GM12878 (cell line): ENCODE measurements around the gene TSHZ2. TPM values are rescaled to one million over a fixed set of nuclear protein-coding genes. Genes with fewer than 3 reads are reported as not detected.

Experiments
- ATAC-seq: fragments of 200-7000 bp; cut with Tn5 transposase; 3 replicates; pipeline ENCODE4 v1.9.1; 2020; ENCODE audit warnings: mild to moderate bottlenecking, moderate library complexity
- BruUV-seq: library from RNA; stranded (reverse); fragments of 400-500 nt; replicated peaks from 2 replicates; lab custom pipeline; 2021; lab: Mats Ljungman, UMichigan
- CTCF ChIA-PET: fragments of 300-600 bp; sonication (Branson Sonifier 250); formaldehyde crosslinking; extraction: SDS; loops from one replicate; lab custom pipeline; 2021; ENCODE audit warnings: inconsistent platforms; lab: Yijun Ruan, JAX
- POLR2A ChIA-PET: fragments of 350-600 bp; formaldehyde crosslinking; extraction: SDS; loops from one replicate; lab custom pipeline; 2021; ENCODE audit warnings: inconsistent platforms; lab: Charles Lee
- RAD21 ChIA-PET: fragments of 300-600 bp; sonication (Branson Sonifier 250); formaldehyde crosslinking; loops from one replicate; lab custom pipeline; 2023; ENCODE audit warnings: antibody characterized with exemption; ENCODE audit not compliant: unreplicated experiment; lab: Charles Lee
- SMC1A ChIA-PET: fragments of 300-600 bp; sonication (Branson Sonifier 250); formaldehyde crosslinking; loops from one replicate; lab custom pipeline; 2023; ENCODE audit not compliant: unreplicated experiment, uncharacterized antibody; lab: Charles Lee
- DNase-seq: peaks from one replicate; pipeline ENCODE4 v3.0.0-alpha.2; 2011; ENCODE audit warnings: low read depth, low spot score
- FAIRE-seq: peaks from 3 replicates; lab custom pipeline; 2011; peaks lifted over from hg19 to GRCh38; lab: Jason Lieb, UNC
- H2AFZ ChIP-seq: 2 replicates; pipeline ENCODE4 v1.6.0; 2011; ENCODE audit warnings: low read depth, low read length, control low read depth; ENCODE audit not compliant: control insufficient read depth
- H3K27ac ChIP-seq: 2 replicates; pipeline ENCODE4 v1.5.1; 2011; ENCODE audit warnings: control low read depth; ENCODE audit not compliant: control insufficient read depth, insufficient read depth
- H3K27me3 ChIP-seq, 2 experiments: replicated peaks in 1 of 2; 2 replicates each; pipeline versions ENCODE4 v1.6.0 to v1.6.1; 2011; ENCODE audit warnings: low read length in 1 of 2; ENCODE audit not compliant: control insufficient read depth in 2 of 2, insufficient read depth in 2 of 2
- H3K36me3 ChIP-seq, 2 experiments: 2 replicates each; pipeline ENCODE4 v1.5.1; 2011; ENCODE audit warnings: low read length in 1 of 2; ENCODE audit not compliant: control insufficient read depth in 2 of 2, insufficient read depth in 2 of 2
- H3K4me1 ChIP-seq: 2 replicates; pipeline ENCODE4 v1.6.1; 2011; ENCODE audit warnings: mild to moderate bottlenecking, low read length, moderate library complexity, mixed read lengths; ENCODE audit not compliant: control insufficient read depth, insufficient read depth
- H3K4me2 ChIP-seq: 2 replicates; pipeline ENCODE4 v1.6.0; 2011; ENCODE audit warnings: control low read depth; ENCODE audit not compliant: control insufficient read depth, insufficient read depth
- H3K4me3 ChIP-seq: fragments of 200-600 bp; sonication (generic); 2 replicates; pipeline ENCODE4 v1.5.1; 2016
- H3K79me2 ChIP-seq: 2 replicates; pipeline ENCODE4 v1.6.0; 2011; ENCODE audit warnings: low read length; ENCODE audit not compliant: control insufficient read depth, insufficient read depth
- H3K9ac ChIP-seq: 2 replicates; pipeline ENCODE4 v1.8.0; 2011; ENCODE audit warnings: low read length, control low read depth, mixed read lengths; ENCODE audit not compliant: control insufficient read depth, insufficient read depth
- H3K9me3 ChIP-seq: replicated peaks from 3 replicates; pipeline ENCODE4 v1.5.1; 2011; ENCODE audit warnings: mild to moderate bottlenecking, low read length; ENCODE audit not compliant: control insufficient read depth, insufficient read depth
- H4K20me1 ChIP-seq: 2 replicates; pipeline ENCODE4 v1.6.0; 2011; ENCODE audit not compliant: control insufficient read depth, insufficient read depth
- BHLHE40 ChIP-seq, 2 experiments: fragments of 450-650 bp in 1 of 2; IDR thresholded peaks; 2 replicates each; pipeline ENCODE4 v1.6.1; 2011 to 2017; ENCODE audit warnings: low read depth in 2 of 2, borderline replicate concordance in 1 of 2, improper control_type of control experiment in 1 of 2, low read length in 1 of 2, mild to moderate bottlenecking in 1 of 2
- ETV6 ChIP-seq, 2 experiments: fragments of 450-650 bp in 1 of 2; IDR thresholded peaks in 1 of 2; conservative IDR thresholded peaks in 1 of 2; 2 replicates each; pipeline ENCODE4 v1.6.1; 2014; ENCODE audit warnings: antibody characterized with exemption in 1 of 2, borderline replicate concordance in 1 of 2, low read depth in 1 of 2, mild to moderate bottlenecking in 1 of 2, moderate library complexity in 1 of 2
- FOXM1 ChIP-seq: IDR thresholded peaks from 2 replicates; pipeline ENCODE4 v1.6.1; 2012; ENCODE audit warnings: low read depth, mild to moderate bottlenecking, inconsistent platforms, low read length, moderate library complexity
- HDGF ChIP-seq: fragments of 450-650 bp; IDR thresholded peaks from 2 replicates; pipeline ENCODE4 v1.6.1; 2016; ENCODE audit warnings: antibody characterized with exemption
- MTA3 ChIP-seq: IDR thresholded peaks from 2 replicates; pipeline ENCODE4 v1.6.1; 2012; ENCODE audit warnings: low read length, inconsistent platforms, borderline replicate concordance
- NR2C2 ChIP-seq: IDR thresholded peaks from 2 replicates; pipeline ENCODE4 v1.6.1; 2011; ENCODE audit warnings: borderline replicate concordance, low read depth; ENCODE audit not compliant: control insufficient read depth, insufficient read length
- NRF1 ChIP-seq: conservative IDR thresholded peaks from 2 replicates; pipeline ENCODE4 v1.6.1; 2011; ENCODE audit warnings: mild to moderate bottlenecking, low read depth, low read length, improper control_type of control experiment
- RAD21 ChIP-seq: IDR thresholded peaks from 2 replicates; pipeline ENCODE4 v1.6.1; 2011; ENCODE audit warnings: mild to moderate bottlenecking, low read depth, low read length, moderate library complexity; ENCODE audit not compliant: insufficient read depth
- RCOR1 ChIP-seq: conservative IDR thresholded peaks from 2 replicates; pipeline ENCODE4 v1.6.1; 2012; ENCODE audit warnings: low read depth, low read length, improper control_type of control experiment
- RFX5 ChIP-seq: IDR thresholded peaks from 2 replicates; pipeline ENCODE4 v1.6.1; 2011; ENCODE audit warnings: low read depth, low read length, improper control_type of control experiment
- SMC3 ChIP-seq: IDR thresholded peaks from 2 replicates; pipeline ENCODE4 v1.6.1; 2011; ENCODE audit warnings: low read length, improper control_type of control experiment, borderline replicate concordance
- ZNF207 ChIP-seq: fragments of 450-650 bp; IDR thresholded peaks from 2 replicates; pipeline ENCODE4 v1.6.1; 2014; ENCODE audit warnings: antibody characterized with exemption, mild to moderate bottlenecking, borderline replicate concordance
- ZNF24 ChIP-seq: fragments of 450-650 bp; IDR thresholded peaks from 2 replicates; pipeline ENCODE4 v1.6.1; 2017; ENCODE audit warnings: antibody characterized with exemption, mild to moderate bottlenecking
- ZNF274 ChIP-seq: IDR thresholded peaks from one replicate; pipeline ENCODE4 v1.8.0; 2011; ENCODE audit not compliant: insufficient read length, insufficient read depth
- WGBS: methylation state at CpG from one replicate; pipeline ENCODE4 v1.1.6; 2016; ENCODE audit warnings: low lambda C conversion rate; ENCODE audit not compliant: insufficient replicate concordance, insufficient coverage; ENCODE audit errors: missing lambda C conversion rate; 5-methylcytosine and 5-hydroxymethylcytosine counted together
- in situ Hi-C: fragments of 300-500 bp; cut with MboI; formaldehyde crosslinking; loops from 9 replicates; pipeline ENCODE4 v1.14.3; 2018; ENCODE audit warnings: mixed read lengths
- intact Hi-C: fragments of 100-400 bp; cut with micrococcal nuclease; formaldehyde crosslinking; loops from one replicate; pipeline ENCODE4 v1.14.2; 2022; ENCODE audit not compliant: unreplicated experiment
- polyA plus RNA-seq, 11 experiments: library from polyadenylated mRNA; depleted of rRNA in 4 of 11; unstranded in 6 of 11; stranded (reverse) in 5 of 11; fragments of >200 nt; fragmentation: Nextera tagmentation in 4 of 11; fragmentation: Illumina TruSeq in 1 of 11; extraction: Ambion mirVana in 4 of 11; extraction: Trizol in 1 of 11; gene quantifications; 1 replicate in 1 of 11; 2 replicates in 10 of 11; pipeline versions ENCODE4 v1.2.1 to v1.2.3, GENCODE V29; 2011 to 2016; ENCODE audit warnings: inconsistent platforms in 2 of 11, missing spikeins in 2 of 11, low read depth in 1 of 11
- total RNA-seq, 4 experiments: library from RNA; depleted of rRNA in 3 of 4; stranded (reverse); fragments of >200 nt in 3 of 4; fragmentation: Illumina TruSeq in 1 of 4; extraction: Trizol in 1 of 4; gene quantifications; 2 replicates each; pipeline versions ENCODE4 v1.2.1 to v1.2.3, GENCODE V29; 2013 to 2021
- TF ChIP-seq, protein P1 (sequence below): fragments of 450-650 bp; IDR thresholded peaks from 2 replicates; pipeline ENCODE4 v1.6.1; 2017; ENCODE audit warnings: mild to moderate bottlenecking
- TF ChIP-seq, protein P2 (sequence below): fragments of 450-650 bp; formaldehyde crosslinking; IDR thresholded peaks from 2 replicates; pipeline ENCODE4 v1.5.0; 2022; ENCODE audit warnings: mild to moderate bottlenecking, missing genetic modification characterization

Gene TSHZ2
- total and polyA plus RNA-seq, 10 of the 15 experiments (the other 5 are each of a cell fraction or from before 2014, with no cell fraction given): 0.01 to 0.86 (median 0.13) TPM; not detected in 2

- TF ChIP-seq ETV6 (conservative IDR thresholded peaks at IDR 0.05 in 1 of 2, IDR thresholded peaks at IDR 0.05 in 1 of 2; ENCODE audit: borderline replicate concordance in 1 of 2, low read depth in 1 of 2): no peak
- TF ChIP-seq, protein P1, sequence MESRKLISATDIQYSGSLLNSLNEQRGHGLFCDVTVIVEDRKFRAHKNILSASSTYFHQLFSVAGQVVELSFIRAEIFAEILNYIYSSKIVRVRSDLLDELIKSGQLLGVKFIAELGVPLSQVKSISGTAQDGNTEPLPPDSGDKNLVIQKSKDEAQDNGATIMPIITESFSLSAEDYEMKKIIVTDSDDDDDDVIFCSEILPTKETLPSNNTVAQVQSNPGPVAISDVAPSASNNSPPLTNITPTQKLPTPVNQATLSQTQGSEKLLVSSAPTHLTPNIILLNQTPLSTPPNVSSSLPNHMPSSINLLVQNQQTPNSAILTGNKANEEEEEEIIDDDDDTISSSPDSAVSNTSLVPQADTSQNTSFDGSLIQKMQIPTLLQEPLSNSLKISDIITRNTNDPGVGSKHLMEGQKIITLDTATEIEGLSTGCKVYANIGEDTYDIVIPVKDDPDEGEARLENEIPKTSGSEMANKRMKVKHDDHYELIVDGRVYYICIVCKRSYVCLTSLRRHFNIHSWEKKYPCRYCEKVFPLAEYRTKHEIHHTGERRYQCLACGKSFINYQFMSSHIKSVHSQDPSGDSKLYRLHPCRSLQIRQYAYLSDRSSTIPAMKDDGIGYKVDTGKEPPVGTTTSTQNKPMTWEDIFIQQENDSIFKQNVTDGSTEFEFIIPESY: no peak
- no peak for TF ChIP-seq MTA3
- TF ChIP-seq ZNF207: no peak
- TF ChIP-seq, all 136 proteins: peak for 0
Measured at GRCh38 chr20:53136473-53136872, 164.3 kb downstream of the TSHZ2 start (continued).

DNA sequence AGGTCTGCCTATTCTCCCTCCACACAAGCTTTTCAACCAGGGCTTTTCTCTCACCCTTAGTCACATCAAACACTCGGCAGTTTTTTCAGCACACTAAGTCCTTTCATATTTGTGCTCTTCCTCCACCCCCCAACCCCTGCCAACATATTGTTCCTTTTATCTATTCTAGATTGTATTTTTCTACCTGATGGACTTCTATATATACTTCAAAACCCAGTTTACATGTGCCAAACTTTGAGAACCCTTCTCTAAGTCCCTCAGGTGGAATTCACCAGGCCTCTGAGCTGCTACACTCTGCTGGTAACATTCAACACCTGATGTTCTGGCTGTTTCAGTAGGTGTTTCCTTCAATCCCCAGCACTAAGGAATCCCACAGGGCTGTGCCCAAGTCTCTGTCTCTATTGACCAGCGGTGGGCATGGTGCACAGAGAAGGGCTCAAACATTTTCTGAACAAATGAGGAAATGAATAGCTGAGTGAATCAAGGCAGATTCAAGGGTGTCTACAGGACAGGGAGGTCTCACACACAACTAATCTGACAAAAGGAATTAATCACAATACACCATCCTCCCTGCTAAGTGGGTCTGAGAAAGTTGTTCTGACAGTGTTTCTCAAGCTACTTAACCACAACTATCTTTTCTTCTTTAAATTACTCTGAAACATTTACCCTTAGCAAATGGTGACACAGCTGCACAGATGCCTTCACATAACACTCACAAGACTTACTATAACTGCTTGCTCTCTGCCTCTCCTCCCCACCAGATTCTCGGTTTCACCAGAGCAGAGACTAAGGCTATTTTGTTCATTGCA lies 166.5 kb downstream of the TSHZ2 start:
- WGBS: 35% methylated on average over 3 of the region's 3 CpGs
- Histone ChIP-seq H3K4me1 (peaks cover 3% of the 10 kb centered on the region; the same call in 1 of the 2 replicates), H2AFZ (peak overlapping the region; percentile 8; the same call in 1 of the 2 replicates), H3K27ac (no peak overlapping the region), H3K9ac (no peak overlapping the region), H4K20me1 (no peaks in the 10 kb centered on the region), H3K9me3 (no peaks in the 10 kb centered on the region), H3K4me2 (no peak overlapping the region), H3K36me3 (no peaks in the 10 kb centered on the region), H3K4me3 (no peak overlapping the region), H3K79me2 (no peaks in the 10 kb centered on the region), H3K27me3 (no peaks in the 10 kb centered on the region)
- no TSS peak for BruUV-seq
- in situ Hi-C loops: no loop called here
- DNase-seq (peak; percentile 39), ATAC-seq (peak; percentile 94), FAIRE-seq (peak; percentile 91)
- RAD21 ChIA-PET: no interaction called here
- intact Hi-C loops: no loop called here
- SMC1A ChIA-PET: interaction anchor here (0.9 to 2.0 kb wide), 4 partner anchors 8 to 163 kb away, joined by 3 to 4 read pairs (median 4); no protein-coding TSS in a partner anchor
- CTCF ChIA-PET: interaction anchor here (0.8 to 1.1 kb wide), 2 partner anchors 15 to 119 kb away, joined by 3 read pairs; no protein-coding TSS in a partner anchor
- POLR2A ChIA-PET: interaction anchor here (0.7 kb wide), 1 partner anchor 816 kb away, joined by 6 read pairs; no protein-coding TSS in a partner anchor
- no peak for TF ChIP-seq ZNF24
- no peak for TF ChIP-seq NRF1
- TF ChIP-seq SMC3: no peak
- TF ChIP-seq RCOR1: no peak
- no peak for TF ChIP-seq ZNF274
- no peak for TF ChIP-seq FOXM1
- no peak for TF ChIP-seq RAD21
- TF ChIP-seq RFX5: no peak
- TF ChIP-seq BHLHE40 (IDR thresholded peaks at IDR 0.05; ENCODE audit: borderline replicate concordance in 1 of 2, low read depth in 2 of 2, low read length in 1 of 2): 0 out of 4 replicates have a peak, but pooled peaks of 1 of the 2 experiments have one; percentile 8
- TF ChIP-seq, protein P2, sequence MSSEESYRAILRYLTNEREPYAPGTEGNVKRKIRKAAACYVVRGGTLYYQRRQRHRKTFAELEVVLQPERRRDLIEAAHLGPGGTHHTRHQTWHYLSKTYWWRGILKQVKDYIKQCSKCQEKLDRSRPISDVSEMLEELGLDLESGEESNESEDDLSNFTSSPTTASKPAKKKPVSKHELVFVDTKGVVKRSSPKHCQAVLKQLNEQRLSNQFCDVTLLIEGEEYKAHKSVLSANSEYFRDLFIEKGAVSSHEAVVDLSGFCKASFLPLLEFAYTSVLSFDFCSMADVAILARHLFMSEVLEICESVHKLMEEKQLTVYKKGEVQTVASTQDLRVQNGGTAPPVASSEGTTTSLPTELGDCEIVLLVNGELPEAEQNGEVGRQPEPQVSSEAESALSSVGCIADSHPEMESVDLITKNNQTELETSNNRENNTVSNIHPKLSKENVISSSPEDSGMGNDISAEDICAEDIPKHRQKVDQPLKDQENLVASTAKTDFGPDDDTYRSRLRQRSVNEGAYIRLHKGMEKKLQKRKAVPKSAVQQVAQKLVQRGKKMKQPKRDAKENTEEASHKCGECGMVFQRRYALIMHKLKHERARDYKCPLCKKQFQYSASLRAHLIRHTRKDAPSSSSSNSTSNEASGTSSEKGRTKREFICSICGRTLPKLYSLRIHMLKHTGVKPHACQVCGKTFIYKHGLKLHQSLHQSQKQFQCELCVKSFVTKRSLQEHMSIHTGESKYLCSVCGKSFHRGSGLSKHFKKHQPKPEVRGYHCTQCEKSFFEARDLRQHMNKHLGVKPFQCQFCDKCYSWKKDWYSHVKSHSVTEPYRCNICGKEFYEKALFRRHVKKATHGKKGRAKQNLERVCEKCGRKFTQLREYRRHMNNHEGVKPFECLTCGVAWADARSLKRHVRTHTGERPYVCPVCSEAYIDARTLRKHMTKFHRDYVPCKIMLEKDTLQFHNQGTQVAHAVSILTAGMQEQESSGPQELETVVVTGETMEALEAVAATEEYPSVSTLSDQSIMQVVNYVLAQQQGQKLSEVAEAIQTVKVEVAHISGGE (CRISPR knock-in tag): no peak
- no peak for TF ChIP-seq HDGF
- no peak for TF ChIP-seq NR2C2
